SK-MEL-5 (cell line): ENCODE results near the gene TLR6. TPM values are rescaled to one million over a fixed set of nuclear protein-coding genes. Genes with fewer than 3 reads are reported as not detected.

ENCODE experiments used
- DNase-seq: peaks from one replicate; pipeline ENCODE4 v3.0.0-alpha.2; 2016; ENCODE audit warnings: low read depth, low spot score
- in situ Hi-C: cut with HindIII; loops from 2 replicates; pipeline ENCODE4 v1.10.0; 2016; ENCODE audit warnings: low sequenced_read_pairs, high pct_unique_total_duplicates, low pct_unique_long_range_greater_than_20kb
- polyA plus RNA-seq, 2 experiments: library from polyadenylated mRNA; depleted of rRNA; stranded (reverse); fragments of >200 nt; gene quantifications; 2 replicates each; pipeline ENCODE4 v1.2.3, GENCODE V29; 2015
- total RNA-seq: library from RNA; depleted of rRNA; stranded (reverse); fragments of >200 nt; shearing (Covaris generic); gene quantifications from 2 replicates; pipeline ENCODE4 v1.2.3, GENCODE V29; 2014; rRNA removed

TLR6 gene, protein sequence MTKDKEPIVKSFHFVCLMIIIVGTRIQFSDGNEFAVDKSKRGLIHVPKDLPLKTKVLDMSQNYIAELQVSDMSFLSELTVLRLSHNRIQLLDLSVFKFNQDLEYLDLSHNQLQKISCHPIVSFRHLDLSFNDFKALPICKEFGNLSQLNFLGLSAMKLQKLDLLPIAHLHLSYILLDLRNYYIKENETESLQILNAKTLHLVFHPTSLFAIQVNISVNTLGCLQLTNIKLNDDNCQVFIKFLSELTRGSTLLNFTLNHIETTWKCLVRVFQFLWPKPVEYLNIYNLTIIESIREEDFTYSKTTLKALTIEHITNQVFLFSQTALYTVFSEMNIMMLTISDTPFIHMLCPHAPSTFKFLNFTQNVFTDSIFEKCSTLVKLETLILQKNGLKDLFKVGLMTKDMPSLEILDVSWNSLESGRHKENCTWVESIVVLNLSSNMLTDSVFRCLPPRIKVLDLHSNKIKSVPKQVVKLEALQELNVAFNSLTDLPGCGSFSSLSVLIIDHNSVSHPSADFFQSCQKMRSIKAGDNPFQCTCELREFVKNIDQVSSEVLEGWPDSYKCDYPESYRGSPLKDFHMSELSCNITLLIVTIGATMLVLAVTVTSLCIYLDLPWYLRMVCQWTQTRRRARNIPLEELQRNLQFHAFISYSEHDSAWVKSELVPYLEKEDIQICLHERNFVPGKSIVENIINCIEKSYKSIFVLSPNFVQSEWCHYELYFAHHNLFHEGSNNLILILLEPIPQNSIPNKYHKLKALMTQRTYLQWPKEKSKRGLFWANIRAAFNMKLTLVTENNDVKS
- total RNA-seq: 6.8 and 7.8 TPM in 2 replicates
- 4.4 and 6.5 TPM in 2 replicates for polyA plus RNA-seq (2015; cell fraction: cytosol; rRNA removed)
- polyA plus RNA-seq (2015; cell fraction: nucleus; rRNA removed): 15.6 and 19.6 TPM in 2 replicates

DNA sequence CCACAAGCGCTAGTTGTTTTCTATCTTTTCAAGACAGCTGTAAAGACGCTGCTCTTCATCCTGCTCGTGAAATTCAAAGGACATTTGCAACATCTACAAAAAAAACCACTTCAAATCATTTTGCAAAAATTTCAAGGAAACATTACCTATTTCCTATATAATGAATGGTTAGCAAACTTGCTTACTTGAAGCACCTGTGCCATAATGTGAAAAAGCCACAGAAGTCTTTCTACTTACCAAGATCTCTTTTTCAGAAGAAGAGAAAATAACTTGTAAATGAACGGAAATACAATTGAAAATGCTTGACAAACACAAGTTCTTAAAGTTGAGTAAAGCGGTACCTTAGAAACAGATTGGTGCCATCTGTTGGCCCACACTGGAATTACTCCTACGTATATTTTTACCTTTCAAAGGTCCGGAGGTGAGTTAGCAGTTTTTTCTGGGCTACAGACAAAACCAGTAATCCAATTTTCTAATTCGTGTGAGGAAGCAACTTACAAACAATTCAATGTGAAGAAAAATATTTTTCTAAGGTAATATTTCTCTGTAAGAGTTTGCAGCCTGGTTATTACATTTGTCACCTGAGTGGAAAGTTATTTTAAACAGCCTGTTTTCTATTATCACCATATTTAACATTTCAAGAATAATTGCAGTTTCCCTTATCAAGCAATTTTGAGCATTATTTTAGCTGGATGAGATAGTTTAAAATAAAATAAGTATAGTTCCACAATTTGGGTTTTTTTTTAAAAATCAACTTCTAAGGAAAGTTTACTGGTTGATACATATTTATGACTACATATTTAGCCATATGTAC, at the start of gene TLR6:
Gene TLR6 (minus strand): TSS at position 294 of the 814 bp plus-strand sequence. CDS start 27,344 bp downstream, outside the sequence.
- peak; percentile 85 for DNase-seq
- in situ Hi-C loops: no loop called here

DNA sequence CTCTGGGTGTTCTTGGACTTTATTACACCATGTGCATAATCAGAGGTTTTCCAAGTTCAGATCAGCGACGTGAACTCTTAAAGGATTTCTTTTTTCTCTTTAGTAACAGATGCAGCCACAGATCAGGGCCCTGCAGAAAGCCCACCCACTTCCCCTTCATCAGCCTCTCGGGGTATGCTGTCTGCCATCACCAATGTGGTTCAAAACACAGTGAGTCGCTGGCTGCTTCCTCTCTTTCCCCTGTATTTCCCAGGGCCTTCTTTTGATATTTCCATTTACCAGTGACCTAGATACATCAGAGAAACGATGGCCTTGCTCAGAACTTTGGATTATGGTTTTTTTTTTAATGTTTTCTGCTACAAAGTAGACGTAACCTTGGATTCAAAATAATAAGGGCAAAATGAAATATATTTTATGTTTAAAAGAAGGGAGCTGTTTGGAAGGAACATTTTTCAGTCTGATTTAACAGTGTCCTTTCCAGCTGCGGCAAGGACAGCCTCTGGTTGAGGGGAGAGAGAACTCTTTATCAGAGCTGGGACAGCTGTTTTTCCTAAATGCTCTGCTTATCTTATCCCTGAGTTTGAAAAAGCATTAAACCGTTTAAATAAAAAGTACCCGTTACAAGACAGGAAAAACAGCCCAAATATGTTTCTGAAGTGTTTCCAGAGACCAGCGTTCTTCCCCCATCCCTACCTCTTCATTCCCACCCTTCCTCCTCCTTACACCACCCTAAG, 49.2 kb upstream of the TLR6 start:
- in situ Hi-C loops: no loop called here
- no peak for DNase-seq

DNA sequence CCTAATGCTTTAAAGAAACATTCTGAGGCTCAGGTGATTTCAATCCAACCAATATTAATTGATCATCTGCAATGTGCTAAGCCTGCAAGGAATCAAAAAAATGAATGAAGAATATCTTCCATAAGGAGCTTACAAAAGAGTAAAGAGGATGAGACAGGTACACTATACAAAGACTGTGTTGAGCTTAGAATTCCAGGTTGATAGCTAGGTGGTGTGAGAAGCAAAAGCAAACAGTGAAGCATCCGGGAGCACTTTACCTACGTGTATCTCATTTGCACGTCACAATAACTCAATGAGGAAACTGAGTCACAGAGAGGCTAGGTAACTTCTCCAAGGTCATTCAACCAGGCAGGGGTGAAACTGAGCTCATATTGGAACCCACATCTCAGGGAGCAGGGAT, 48.1 kb upstream of the TLR6 start:
- in situ Hi-C loops: no loop called here
- DNase-seq: no peak

DNA sequence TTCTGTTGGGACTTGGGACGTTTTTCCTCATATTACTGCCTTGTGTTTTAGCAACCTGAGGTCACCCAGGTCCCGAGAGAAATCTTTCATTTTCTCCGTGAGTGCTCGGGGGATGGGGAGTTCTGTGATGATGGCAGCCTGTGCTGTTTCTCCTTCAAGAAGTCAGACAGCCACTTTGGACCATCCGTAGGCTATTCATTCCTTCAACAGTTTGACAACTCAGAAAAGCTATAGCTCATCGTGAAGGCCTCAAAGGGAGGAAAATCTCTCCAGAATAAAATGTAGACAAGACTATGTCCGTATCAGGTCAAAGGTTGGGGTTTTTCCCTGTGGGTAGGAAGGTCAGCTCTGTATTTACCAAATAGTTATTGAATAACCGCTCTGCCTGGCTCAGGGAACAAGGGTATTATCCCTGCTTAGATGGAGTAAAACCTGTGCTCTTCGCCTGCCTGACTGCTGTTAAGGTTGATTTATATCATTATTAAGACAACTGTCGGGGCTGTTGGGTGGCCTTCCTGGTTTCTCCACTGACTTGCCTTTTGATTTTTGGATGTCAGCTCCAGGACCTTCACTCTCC, 47.6 kb upstream of the TLR6 start:
- in situ Hi-C loops: no loop called here

DNA sequence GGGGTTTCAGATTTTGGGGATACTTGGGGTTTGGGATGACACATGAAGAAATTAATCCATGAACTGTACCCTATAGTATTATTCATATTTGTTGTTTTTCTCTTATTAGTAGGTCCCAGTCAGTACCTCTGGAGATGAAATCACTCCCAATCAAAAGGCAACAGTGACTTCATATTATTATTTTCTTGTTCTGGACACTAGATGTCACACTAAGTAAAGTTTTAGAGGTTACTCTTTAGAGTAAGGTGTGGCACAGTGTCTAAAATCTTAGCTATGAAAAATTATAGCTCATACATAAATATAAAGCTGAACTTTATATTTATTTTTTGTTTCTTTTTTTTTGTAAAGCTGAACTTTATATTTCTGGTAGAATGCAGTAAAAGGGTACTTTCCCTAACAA, 46.1 kb upstream of the TLR6 start:
- DNase-seq: peak; percentile 54
- in situ Hi-C loops: no loop called here

More for the DNA sequence above, 47.6 kb upstream of the TLR6 start:
- no peak for DNase-seq

DNA sequence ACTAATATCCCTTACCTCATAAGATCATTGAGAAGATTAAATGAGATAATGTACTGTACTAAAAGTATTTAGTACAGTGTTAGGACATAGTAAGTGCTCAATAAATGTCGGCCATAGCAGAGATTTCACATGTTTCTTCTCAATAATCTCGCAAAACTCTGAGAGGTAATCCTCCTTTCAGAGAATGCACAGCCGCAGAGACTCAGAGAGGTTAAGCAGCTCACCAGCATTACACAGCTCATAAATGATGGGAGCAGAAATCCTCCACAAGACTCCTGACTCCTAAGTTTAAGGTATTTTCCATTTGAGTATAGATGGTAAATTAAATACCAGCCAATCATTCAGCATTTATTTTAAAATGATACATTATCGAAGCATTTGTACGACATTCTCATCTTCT, 45.6 kb upstream of the TLR6 start:
- no peak for DNase-seq
- in situ Hi-C loops: no loop called here

DNA sequence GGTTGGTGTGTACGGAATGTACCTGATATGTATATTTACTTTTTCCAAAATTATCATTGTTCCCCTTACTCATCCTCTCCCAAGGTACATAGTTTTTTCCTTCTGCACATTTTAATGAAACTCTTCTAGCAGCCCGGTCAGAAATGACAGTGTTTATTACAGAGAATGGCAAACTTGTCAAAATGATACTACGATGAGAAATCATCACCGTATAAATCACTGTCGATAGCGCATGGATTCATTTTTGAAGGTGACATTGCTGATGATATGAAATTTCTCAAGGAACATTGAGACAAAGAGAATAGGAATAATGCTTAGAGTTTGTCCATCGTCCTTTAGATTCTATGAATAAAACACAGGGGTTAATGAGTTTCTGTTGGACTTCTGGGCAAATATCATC, 41.6 kb upstream of the TLR6 start:
- in situ Hi-C loops: no loop called here
- DNase-seq: no peak

DNA sequence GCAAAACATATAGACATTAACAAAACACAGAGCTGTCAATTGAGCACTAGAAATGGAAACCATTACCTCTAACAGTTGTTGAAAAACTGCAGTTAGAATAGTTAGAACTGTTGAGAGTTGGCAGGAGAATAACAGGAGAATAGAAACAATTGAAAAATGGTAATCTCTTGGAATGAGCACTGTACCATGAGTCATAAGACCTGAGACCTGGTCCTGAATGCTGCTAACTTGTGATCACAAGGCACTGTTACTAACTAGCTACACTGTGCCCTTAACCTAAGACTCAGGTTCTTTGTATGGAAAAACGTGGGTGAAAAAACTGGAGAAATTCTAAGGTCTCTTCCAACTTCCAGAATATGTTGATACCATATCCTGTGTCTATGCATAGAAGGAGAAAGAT, 40.3 kb upstream of the TLR6 start:
- in situ Hi-C loops: no loop called here

DNA sequence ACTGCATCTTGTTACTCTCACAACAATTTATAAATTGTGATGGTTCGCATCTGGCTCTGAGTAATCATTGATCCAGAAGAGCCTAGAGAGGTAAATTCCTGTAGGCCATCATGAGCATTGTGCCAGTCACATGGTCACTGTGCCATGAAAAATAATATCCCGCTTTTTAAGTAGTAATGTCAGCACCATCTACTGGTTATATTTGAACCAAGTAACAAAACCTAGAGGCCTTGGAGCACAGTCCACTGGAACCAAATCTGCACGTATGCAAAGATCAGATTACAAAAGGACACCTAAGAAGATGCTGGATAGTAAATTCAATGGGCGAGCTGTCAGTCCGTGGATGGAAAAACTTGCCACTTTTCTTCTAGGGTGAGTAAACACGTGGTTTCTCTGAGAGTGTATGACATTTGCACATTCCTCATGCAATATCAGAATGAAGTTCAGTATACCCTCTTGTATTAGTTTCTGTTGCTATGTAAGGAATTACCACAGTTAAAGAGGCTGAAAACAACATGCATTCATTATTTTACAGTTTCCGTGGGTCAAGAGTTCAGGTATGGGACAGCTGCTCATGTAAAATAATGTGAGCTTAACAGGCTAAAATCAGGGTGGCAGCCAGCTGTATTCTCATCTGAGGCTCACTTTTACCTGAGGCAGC, 37.8 kb upstream of the TLR6 start:
- peak; percentile 65 for DNase-seq
- in situ Hi-C loops: no loop called here

More for the DNA sequence above, 40.3 kb upstream of the TLR6 start:
- peak; percentile 19 for DNase-seq

DNA sequence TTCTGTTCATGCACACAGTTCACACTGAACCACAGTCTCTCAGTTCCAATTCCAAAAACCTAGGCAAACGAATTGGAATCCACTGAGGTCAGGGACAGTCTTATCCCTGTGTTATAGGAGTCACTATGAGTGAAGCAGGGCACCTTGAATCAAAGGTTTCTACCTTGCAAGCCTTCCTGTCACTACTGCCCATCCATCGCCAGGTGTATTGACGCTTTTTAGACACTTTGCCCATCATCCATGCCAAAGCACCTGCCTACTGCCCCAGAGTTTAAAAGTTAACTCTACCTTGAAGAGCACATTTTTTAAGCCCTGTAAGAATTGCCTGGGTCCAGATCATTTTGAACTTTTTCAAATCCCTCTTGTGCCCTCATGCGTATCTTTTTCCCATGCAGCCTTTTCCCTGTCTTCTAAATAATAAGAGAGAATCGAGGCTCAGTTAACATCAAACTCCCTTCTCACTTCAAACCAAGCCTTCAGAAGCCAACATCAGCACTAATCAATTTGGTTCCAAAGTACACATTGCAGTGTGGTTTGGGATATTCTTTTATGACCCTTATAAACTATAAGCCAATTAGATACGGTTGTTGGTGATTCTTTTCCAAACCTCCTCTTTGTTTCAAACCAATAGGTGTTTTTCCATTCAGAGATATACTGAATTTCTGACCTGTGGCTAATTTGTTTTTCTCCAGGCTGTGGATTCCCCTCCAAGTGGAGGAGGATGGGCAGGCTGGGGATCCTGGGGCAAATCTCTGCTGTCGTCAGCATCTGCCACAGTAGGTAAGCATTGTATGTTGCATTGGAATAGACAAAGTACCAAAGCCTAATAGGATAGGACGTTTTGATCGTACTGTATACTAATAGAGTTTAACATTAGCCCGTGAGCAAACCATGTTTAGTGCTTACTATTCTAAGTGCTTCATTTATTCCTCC, 34.7 kb upstream of the TLR6 start:
- in situ Hi-C loops: no loop called here
- DNase-seq: no peak

DNA sequence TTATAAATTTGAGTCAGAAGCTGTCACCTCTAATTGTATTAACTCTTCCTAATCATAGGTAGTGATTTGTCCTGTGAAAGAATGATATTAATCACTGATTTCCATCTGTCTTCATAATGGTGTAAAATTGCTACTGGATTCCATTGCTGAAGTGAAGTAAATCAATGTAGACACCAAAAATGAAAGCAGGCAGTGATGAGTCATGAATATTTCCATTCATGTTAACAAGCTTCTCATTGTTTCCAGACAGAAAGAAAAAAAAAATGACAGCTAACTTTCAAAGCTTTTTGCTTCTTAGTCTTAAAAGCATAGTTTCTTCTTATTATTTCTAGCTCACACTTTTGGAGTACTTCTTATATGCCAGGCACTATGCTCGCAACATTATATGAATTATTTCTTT, 32.5 kb upstream of the TLR6 start:
- peak; percentile 77 for DNase-seq
- in situ Hi-C loops: no loop called here

DNA sequence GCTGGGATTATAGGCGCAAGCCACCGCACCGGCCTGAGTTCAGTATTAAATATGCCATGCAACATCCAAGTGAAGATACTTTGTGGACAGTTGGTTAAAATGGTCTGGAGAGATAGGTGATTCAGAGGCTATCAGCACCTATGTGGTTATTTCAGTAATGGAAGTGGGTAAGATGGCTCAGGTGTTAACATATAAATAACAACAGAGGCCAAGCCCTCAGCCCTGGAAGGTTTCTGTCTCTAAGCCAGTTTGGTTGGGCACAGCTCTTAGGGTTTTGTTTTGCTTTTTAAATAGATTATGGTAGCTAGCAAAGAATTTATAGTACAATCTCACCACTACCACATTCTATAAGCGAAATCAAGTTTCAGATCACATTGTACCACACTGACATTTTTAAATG, 27.6 kb upstream of the TLR6 start:
- in situ Hi-C loops: no loop called here
- DNase-seq: no peak

DNA sequence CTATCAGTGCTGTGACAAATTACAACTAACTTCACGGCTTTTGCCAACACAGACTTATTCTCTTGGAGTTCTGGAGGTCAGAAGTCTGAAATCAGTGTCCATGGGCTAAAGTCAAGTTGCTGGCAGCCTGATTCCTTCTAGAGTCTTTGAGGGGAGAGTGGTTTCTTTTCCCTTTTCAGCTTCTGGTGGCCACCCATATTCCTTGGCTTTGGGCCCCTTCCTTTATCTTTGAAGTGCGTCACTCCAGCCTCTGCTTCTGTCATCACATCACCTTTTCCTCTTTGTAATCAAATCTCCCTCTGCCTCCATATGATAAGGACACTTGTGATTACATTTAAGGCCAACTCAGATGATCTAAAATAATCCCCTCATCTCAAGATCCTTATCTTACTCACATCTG, 20.0 kb upstream of the TLR6 start:
- DNase-seq: no peak
- in situ Hi-C loops: no loop called here

DNA sequence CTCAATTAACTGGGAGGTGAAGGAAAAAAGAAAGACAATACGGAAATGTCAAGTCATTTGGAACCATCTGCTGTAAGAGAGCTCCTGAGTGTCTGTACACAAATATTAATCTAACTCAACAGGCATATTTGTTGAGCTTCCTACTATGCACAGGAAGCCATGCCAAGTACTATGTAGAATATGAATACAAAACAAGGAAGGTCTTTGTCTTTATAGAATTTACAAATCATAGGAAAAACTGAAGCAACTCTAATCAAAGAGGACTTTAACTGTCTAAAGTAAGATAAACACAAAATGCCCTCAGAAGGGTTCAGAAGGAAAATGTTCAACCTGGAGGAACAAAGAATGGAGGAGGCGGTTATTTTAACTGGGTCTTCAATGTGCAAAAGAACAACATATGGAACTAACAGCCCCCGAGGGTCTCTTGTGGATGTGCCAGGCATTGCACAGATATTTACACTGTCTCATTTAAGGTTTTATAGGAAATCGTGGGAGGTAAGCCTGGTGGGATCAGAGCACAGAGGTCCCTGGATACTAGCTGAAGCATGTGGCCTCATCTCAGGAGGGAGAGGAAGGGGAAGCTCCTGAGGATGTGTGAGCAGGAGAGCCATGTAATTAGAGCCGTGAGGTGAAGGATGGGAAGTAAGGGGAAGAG, 16.8 kb upstream of the TLR6 start:
- in situ Hi-C loops: no loop called here
- DNase-seq: peak; percentile 40

DNA sequence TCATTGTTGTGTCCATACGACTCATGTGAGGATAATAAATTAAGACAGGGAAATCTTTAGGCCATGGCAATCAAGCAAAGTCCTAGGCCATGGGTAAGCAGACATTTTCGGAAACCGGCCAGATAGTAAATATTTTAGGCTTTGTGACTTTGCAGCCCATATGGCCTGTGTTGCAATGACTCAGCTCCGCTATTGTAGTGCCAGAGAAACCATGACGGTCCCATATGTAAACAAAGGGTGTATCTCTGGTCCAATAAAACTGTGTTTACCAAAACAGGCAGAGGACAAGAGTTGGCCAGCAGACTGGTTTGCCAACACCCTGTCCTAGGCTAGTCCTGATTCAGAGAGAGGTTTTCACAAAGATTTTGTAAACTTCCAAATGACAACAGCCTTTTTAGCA, 16.0 kb upstream of the TLR6 start:
- in situ Hi-C loops: no loop called here
- no peak for DNase-seq
